ENCODE measurements around the gene PDIA6. TPM values are rescaled to one million over a fixed set of nuclear protein-coding genes. Genes with fewer than 3 reads are reported as not detected.
A peak's percentile ranks its signal among the peaks of the same experiment; 100 is the strongest.

The PDIA6 gene
- total RNA-seq, 6 experiments from 2014 or later: 141 to 232 (median 191) TPM

DNA sequence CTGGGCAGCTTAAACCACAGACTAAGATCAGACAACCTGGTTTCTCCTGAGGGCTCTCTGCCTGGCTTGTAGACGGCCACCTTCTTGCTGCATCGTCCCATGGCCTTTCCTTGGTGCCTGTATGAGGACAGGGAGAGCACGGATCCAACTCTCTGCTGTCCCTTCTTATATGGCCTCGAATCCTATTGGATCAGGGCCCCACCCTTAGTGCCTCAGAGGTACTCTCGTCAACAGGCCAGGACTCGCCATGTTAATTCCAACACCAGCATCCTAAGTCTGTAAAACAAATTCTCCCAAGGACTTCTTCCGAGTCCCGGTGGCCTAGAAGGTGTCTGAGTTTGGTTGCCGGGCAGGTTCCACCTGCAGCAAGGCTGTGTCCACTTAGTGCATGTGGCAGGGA, 51.0 kb downstream of the PDIA6 start:
- no peak for ATAC-seq
- Histone ChIP-seq H3K27me3 (no peaks in the 10 kb centered on the region), H3K4me3 (no peak overlapping the region), H3K27ac (no peak overlapping the region), H3K36me3 (no peaks in the 10 kb centered on the region), H3K9me3 (no peaks in the 10 kb centered on the region), H3K4me1 (no peaks in the 10 kb centered on the region)
- peak in 1 of 3 donors; percentile 36 for DNase-seq
- intact Hi-C loops (cut with DNase I): no loop called here
- TF ChIP-seq, protein P1, sequence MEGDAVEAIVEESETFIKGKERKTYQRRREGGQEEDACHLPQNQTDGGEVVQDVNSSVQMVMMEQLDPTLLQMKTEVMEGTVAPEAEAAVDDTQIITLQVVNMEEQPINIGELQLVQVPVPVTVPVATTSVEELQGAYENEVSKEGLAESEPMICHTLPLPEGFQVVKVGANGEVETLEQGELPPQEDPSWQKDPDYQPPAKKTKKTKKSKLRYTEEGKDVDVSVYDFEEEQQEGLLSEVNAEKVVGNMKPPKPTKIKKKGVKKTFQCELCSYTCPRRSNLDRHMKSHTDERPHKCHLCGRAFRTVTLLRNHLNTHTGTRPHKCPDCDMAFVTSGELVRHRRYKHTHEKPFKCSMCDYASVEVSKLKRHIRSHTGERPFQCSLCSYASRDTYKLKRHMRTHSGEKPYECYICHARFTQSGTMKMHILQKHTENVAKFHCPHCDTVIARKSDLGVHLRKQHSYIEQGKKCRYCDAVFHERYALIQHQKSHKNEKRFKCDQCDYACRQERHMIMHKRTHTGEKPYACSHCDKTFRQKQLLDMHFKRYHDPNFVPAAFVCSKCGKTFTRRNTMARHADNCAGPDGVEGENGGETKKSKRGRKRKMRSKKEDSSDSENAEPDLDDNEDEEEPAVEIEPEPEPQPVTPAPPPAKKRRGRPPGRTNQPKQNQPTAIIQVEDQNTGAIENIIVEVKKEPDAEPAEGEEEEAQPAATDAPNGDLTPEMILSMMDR (IDR thresholded peaks at IDR 0.05): no peak
- no peak for TF ChIP-seq POLR2A (IDR thresholded peaks at IDR 0.05)
- WGBS (ENCODE audit: insufficient coverage, low coverage, low lambda C conversion rate, missing lambda C conversion rate): 60% methylated on average over 3 of the region's 9 CpGs

DNA sequence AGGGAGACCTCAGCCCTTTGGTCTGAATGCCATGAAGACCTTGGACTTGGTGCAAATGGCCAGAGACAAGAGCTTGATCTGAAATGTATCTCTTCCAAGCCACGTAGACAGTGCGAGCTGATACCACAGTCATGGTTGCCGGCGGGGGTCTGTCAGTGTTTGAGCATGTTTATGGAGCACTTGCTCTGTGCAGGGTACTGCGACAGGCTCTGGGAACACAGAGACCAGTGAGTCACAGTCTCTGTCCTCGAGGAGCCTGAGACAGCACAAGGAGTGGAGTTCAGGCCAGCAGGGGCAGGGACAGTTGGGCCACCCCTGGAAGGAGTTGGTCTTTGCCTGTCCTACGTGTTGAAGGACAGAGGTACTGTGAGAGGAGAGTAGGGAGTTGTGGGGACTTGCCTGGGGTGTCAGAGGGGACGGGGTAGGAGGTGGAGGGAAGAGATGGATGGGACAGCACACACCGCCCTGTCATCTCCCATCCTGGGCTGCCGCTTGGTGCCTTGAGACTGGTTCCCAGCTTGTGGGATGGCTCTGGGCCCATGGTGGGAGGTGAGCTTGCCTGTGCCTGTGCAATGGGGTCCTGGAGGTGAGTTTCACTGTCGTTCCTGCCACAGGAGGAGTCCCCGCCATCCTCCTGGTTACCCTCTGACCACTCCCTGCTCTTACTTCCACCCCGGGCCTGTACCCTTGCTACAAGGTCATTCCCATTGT, 51.6 kb downstream of the PDIA6 start:
- Histone ChIP-seq H3K27me3 (no peaks in the 10 kb centered on the region), H3K4me3 (no peak overlapping the region), H3K9me3 (no peaks in the 10 kb centered on the region), H3K36me3 (no peaks in the 10 kb centered on the region), H3K4me1 (no peaks in the 10 kb centered on the region), H3K27ac (no peak overlapping the region)
- DNase-seq (peak in 1 of 3 donors; percentile 43), ATAC-seq (no peak)
- TF ChIP-seq POLR2A (IDR thresholded peaks at IDR 0.05): no peak
- TF ChIP-seq, protein P1 (IDR thresholded peaks at IDR 0.05): no peak
- no CpG with 5 or more reads among the region's 13 CpGs for WGBS (ENCODE audit: insufficient coverage, low coverage, low lambda C conversion rate, missing lambda C conversion rate)
- intact Hi-C loops (cut with DNase I): no loop called here

DNA sequence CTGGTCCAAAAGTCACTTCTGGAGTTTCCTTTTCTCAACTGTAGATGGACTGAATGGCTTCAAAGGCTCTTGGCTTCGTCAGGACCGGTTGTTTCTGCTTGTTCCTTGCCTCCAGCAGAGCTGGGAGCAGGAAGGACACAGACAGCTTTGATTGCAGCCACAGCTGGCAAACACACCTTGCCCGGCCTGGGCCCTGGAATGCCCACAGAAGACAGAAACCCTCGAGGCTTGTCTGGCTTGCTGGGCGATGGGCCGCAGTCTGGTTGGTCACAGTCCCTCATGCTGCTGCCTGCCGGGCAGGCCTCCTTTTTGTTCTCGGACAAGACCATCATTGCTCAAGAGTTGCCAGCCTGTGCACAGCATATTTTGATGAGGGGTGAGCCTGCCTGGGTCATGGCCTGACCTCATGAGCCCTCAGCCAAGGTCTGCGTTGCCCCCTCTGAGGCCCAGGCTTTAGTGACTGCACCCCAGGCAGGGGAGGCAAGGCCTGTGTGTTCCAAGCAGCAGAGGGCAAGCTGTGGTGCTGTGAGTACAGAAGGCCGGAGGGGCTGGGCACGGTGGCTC, 53.4 kb downstream of the PDIA6 start:
- Histone ChIP-seq H3K4me3 (no peak overlapping the region), H3K4me1 (no peaks in the 10 kb centered on the region), H3K36me3 (no peaks in the 10 kb centered on the region), H3K27me3 (no peaks in the 10 kb centered on the region), H3K9me3 (no peaks in the 10 kb centered on the region), H3K27ac (no peak overlapping the region)
- ATAC-seq: no peak
- TF ChIP-seq POLR2A (IDR thresholded peaks at IDR 0.05): no peak
- TF ChIP-seq, protein P1 (IDR thresholded peaks at IDR 0.05): no peak
- intact Hi-C loops (cut with DNase I): no loop called here
- DNase-seq: peak in 1 of 3 donors; percentile 37
- 91% methylated on average over 4 of the region's 11 CpGs for WGBS (ENCODE audit: insufficient coverage, low coverage, low lambda C conversion rate, missing lambda C conversion rate)

DNA sequence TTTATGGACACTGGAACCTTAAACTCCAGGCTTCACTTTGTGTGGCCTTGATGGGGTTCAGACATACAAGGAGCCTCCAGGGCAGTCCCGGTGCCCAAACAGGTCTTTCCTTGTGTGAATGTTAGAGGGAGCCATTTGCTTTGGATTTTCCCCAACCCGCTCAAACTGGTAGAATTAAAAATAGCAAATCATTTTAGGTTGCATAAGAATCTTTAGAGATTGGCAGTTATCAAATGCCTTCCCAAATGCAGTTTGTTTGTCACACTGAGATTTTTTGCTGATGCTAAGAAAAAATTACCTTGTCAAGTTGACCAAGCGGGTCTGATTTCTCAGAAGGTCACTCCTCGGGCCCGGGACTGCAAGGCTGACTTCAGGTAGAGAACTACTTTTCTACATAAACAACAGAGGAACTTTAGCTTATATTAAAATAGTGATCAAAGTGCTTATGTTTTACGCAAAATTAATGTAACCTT, 54.7 kb downstream of the PDIA6 start:
- Histone ChIP-seq H3K27ac (no peak overlapping the region), H3K4me1 (no peaks in the 10 kb centered on the region), H3K27me3 (no peaks in the 10 kb centered on the region), H3K36me3 (no peaks in the 10 kb centered on the region), H3K4me3 (no peak overlapping the region), H3K9me3 (no peaks in the 10 kb centered on the region)
- TF ChIP-seq, protein P1 (IDR thresholded peaks at IDR 0.05): no peak
- 84% methylated on average over 5 of the region's 6 CpGs for WGBS (ENCODE audit: insufficient coverage, low coverage, low lambda C conversion rate, missing lambda C conversion rate)
- DNase-seq (no peak), ATAC-seq (no peak)
- intact Hi-C loops (cut with DNase I): no loop called here
